NCI-H82 treated with DMSO at 0.1 percent for 48 hours (cell line): ENCODE measurements around the gene AKR1B15.

Experiments
- DNase-seq: peaks from one replicate; lab custom pipeline; 2025; ENCODE audit not compliant: unreplicated experiment; lab: John Stamatoyannopoulos, UW

The AKR1B15 gene

DNA sequence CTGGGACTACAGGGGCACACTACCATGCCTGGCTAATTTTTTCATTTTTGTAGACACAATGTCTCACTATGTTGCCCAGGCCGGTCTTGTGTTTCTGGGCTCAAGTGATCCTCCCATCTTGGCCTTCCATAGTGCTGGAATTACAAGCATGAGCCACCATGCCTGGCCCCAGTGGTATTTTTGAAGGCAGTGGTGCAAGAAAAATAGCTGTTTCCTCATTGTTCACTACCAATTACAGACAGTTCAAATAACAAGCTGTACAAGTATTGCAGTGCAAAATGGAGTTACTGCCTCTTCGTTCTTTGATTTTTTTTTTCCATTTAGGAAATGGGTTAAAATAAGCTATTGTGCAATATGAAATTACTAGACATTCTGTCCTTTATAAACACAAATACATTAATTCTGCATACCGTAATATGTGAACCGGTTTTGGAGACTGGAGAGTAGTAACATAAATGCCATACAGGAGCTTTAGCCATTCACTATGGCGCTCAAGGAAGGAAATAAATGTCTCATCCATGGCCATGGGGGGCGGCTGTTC is 62.8 kb downstream of the AKR1B15 start:
- DNase-seq, result no peak

DNA sequence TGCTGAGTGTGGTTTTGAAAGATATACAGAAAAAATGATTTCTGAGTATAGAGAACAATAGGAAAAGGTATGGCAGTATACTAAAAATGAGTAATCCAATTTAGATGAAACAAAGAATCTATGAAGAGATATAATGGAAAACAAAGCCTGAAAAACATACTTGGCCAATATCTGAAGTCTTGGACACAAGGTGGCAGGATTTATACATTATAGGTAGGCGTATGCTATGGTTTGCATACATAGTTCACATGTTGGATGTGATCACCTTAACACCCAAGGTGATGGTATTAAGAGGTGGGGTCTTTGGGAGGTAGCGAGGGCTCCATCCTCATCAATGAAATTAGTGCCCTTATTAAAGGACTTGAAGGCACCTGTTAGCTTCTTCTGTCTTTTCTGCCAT is 63.3 kb downstream of the AKR1B15 start:
- DNase-seq, result no peak

DNA sequence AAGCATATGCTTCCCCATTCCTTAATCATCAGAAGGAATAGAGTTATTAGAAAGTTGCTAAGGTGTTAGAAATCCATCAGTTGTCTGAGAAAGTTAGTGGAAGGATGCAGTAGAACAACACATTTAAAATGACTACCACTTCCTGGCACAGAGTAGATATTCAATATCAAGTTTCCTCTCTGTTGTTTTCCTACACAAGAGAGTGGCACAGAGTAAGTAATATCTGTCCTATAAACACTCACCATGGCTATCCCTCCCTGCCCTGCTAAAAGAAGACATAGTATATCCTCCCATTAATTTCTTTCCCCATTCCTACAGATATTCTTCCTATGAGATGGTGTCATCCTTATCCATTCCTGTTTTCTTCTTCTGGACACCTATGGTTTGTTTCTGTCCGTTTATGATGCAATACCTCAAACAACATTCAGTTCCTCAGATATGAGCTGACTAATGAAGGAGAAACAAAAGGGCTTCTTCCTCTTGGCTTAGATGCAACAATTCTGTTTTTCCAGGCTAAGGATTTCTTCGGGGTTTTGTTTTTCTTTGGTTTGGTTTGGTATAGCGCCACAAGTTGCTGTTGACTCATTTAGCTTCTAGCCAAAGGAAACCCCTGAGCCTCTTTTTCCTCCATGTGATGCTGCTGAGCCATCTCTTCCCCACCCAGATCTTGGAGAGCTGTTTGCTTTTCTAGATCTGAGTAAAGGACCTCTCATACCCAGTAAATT is 64.9 kb downstream of the AKR1B15 start:
- DNase-seq, result no peak

DNA sequence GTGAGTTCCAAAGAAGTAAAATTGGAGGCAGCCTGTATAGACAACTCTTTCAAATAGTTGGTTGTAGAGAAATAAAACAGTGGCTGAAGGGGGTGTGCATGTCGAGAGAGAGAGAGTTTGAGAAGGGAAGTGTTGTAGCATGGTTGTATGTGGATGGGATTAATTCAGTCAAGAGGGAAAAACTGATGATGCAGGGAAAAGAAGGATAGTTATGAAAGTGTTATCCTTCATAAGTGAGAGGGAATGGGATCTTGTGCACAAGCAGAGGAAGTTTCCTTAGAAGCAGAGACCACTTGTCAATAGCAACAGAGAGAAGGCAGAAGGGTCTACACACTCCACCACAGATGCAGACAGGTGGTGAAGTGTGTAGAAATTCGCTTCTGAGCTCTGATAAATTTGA is 67.7 kb downstream of the AKR1B15 start:
- no peak for DNase-seq

- DNase-seq, result no peak
These were observed 70.0 kb downstream of the AKR1B15 start for GRCh38 chr7:134618756-134619530.

- no peak for DNase-seq
These were observed 70.9 kb downstream of the AKR1B15 start for GRCh38 chr7:134619627-134620331.

DNA sequence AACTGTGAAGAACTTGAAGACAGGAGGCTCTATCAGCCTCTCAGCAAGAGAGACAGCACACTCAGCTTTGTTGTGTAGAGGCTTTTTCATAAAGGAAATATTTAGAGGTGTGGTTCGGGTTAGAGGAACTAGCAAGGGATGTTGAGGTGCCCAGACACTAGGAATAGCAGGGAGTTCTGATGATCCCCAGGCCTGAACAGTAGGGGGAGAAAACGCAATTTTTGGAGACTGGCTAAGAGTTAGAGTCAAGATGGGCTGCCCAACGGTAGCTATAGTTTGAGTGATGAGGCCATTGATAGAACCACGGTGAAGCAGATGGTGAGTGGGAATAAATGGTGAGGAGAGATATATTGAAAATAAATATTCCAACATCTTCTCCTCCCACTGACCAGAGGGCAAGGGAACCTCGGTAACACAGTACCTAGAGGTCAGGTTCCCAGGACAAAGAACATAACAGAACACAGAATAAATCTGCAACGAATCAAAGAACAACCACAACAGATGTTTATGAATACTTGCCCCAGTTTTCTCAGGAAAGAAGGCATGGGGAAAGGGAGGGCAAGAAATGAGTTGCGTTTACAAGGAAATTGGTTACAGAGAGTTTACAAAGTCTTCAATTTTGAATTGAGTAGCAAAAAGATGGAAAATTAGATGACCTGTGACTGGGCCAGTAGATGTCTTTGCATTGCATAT is 73.5 kb downstream of the AKR1B15 start:
- DNase-seq, result no peak

GRCh38 chr7:134623193-134623592 is 74.3 kb downstream of the AKR1B15 start:
- DNase-seq, result no peak

DNA sequence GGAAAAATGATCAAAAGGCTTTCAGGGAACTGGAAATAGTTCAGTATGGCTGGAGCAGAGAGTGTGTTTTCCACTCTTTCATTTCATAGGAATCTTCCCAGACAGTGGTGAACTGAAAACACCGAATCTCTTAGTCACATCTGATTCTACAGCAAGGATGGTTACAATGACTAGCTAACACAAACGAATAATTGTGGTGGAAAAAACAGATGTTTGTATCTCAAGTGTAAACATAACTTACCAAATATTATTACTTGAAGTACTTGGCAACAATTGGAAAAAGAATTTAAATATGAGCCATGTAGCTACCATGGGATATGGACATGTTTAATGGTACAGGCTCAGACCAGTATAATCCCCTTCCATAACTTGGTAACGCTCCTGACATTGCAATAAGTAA is 76.6 kb downstream of the AKR1B15 start:
- DNase-seq, result no peak

DNA sequence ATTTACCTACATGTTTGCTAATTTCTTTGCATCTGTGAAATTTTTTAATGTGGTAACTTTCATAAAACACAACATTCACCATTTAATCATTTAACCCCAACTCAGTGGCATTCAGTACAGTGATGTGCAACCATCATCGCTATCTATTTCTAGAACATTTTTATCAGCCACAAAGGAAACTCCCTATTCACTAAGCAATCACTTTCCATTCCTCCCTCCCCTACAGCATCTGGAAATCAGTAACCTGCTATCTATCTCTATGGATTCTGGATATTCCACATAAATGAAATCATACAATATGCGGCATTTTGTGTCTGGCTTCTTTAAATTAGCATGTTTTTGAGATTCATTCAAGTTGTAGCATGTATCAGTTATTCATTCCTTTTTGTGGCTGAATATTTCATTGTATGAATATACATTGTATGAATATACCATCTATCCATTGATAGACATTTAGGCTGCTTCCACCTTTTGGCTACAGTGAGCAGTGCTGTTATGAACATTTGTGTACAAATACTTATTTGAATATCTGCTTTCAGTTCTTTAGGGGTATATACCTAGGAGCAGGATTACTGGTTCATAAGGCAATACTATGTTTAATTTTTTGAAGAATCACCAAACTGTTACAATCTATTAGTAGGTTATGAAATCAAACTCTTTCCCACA is 78.3 kb downstream of the AKR1B15 start:
- no peak for DNase-seq

GRCh38 chr7:134627775-134628153 is 78.9 kb downstream of the AKR1B15 start:
- DNase-seq, result no peak

DNA sequence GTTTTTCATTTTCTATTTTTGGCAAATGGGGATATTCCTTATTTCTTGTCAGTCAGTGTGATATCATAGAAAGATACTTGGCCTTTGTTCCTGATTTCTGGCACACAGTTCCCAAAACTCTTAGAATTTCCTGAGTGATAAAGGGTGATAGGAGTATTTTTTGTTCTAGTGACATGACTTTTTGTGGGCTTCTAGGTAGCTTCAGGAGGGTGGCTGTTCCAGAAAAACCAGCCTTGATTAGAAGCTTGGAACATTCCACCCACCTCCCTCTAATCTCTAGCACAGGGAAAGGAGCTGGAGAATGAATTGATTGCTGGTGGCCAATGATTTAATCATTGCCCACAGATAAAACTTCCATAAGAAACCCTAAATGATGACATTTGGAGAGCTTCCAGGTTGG is 80.5 kb downstream of the AKR1B15 start:
- DNase-seq, result no peak
